GM10266 (cell line): ENCODE measurements around the gene EVA1C.

Source experiments
- DNase-seq: peaks from one replicate; pipeline ENCODE4 v3.0.0; 2012; ENCODE audit errors: extremely low spot score
- CTCF ChIP-seq: IDR thresholded peaks from 2 replicates; pipeline ENCODE4 v1.5.1; 2012; ENCODE audit warnings: mild to moderate bottlenecking, low read depth; ENCODE audit not compliant: control insufficient read depth, insufficient read depth; ENCODE audit errors: missing control alignments

EVA1C gene

GRCh38 chr21:32370998-32371766, 41.3 kb upstream of the EVA1C start:
- TF ChIP-seq CTCF: no peak
- no peak for DNase-seq

GRCh38 chr21:32371913-32372314, 40.6 kb upstream of the EVA1C start:
- no peak for DNase-seq
- no peak for TF ChIP-seq CTCF

GRCh38 chr21:32372755-32373154, 39.8 kb upstream of the EVA1C start:
- no peak for DNase-seq
- TF ChIP-seq CTCF: no peak

GRCh38 chr21:32377506-32377905, 35.0 kb upstream of the EVA1C start:
- DNase-seq: no peak
- no peak for TF ChIP-seq CTCF

GRCh38 chr21:32377991-32378390, 34.5 kb upstream of the EVA1C start:
- TF ChIP-seq CTCF: no peak
- no peak for DNase-seq

GRCh38 chr21:32378956-32379355, 33.5 kb upstream of the EVA1C start:
- no peak for TF ChIP-seq CTCF
- DNase-seq: no peak

GRCh38 chr21:32380940-32381339, 31.6 kb upstream of the EVA1C start:
- TF ChIP-seq CTCF: no peak
- no peak for DNase-seq
